ENCODE results near the gene SULT1A1.
"Not testable (repeated sequence)": the region's sequence is repeated elsewhere in the genome, so short reads cannot be mapped to it uniquely, and the experiment has no call there.

DNA sequence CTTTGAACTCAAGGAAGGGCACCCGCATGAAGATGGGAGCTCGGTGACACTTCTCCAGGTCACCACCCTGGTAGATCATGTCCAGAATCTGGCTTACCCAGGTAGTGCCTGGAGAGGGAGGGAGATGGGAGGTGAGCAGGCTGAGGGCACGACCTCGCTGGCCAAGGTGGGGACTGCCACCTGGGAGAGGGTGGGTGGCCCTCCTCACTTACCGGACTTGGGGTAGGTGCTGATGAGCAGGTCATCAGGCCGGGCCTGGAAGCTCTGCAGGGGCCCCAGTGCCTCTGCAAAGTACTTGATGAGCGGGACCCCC lies 1.4 kb downstream of the SULT1A1 start:
- TF ChIP-seq, protein P1, sequence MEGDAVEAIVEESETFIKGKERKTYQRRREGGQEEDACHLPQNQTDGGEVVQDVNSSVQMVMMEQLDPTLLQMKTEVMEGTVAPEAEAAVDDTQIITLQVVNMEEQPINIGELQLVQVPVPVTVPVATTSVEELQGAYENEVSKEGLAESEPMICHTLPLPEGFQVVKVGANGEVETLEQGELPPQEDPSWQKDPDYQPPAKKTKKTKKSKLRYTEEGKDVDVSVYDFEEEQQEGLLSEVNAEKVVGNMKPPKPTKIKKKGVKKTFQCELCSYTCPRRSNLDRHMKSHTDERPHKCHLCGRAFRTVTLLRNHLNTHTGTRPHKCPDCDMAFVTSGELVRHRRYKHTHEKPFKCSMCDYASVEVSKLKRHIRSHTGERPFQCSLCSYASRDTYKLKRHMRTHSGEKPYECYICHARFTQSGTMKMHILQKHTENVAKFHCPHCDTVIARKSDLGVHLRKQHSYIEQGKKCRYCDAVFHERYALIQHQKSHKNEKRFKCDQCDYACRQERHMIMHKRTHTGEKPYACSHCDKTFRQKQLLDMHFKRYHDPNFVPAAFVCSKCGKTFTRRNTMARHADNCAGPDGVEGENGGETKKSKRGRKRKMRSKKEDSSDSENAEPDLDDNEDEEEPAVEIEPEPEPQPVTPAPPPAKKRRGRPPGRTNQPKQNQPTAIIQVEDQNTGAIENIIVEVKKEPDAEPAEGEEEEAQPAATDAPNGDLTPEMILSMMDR (IDR thresholded peaks at IDR 0.05): not testable (repeated sequence)
- TF ChIP-seq POLR2A (IDR thresholded peaks at IDR 0.05): not testable (repeated sequence)
